ENCODE measurements around the gene SYNJ2.
A peak's percentile ranks its signal among the peaks of the same experiment; 100 is the strongest.

Gene SYNJ2

DNA sequence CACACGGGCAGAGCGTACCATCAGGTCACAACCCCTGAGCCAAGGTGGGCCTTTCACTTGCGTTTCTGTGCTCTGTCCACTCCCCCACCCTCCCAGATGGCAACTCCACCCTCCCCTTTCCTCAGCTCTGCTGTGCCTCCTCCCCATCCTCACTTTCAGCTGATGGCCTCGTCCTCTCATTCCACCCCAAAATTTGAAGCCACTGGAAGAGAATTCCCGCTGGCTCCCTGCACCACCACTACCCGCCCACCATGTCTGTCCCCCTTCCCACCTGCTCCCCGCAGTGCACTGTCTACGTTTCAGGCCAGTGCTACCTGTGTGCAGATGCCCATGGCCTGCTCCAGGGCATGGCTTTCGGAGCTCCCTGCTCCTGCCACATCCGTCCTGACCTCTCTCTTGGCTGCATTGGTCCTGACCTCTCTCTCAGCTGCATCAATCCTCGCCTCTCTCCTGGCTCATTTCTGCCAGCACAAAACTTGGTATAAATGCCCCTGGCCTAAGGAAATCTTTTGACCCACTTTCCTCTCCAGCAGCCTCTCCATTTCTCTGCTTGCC is 24.0 kb downstream of the SYNJ2 start:
- intact Hi-C loops (cut with DNase I) = no loop called here
- DNase-seq = peak in 1 of 42 donors; percentile 2

- intact Hi-C loops (cut with DNase I) = no loop called here
- DNase-seq = no peak
These were observed 24.7 kb downstream of the SYNJ2 start for GRCh38 chr6:158006331-158006730.

GRCh38 chr6:158006821-158007570 is 25.3 kb downstream of the SYNJ2 start:
- no peak for DNase-seq
- intact Hi-C loops (cut with DNase I) = no loop called here

DNA sequence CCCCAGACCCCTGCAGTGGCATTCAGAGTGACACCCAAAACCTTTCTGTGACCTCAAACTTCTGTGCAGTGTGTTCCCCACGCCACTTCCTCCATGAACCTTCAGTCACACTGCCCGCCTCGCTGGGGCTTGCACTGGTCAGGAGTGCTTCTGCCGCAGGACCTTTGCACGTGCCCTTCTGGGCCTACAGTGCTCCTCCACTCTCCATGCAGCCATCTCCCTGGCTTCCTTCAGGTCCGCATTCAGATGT is 27.1 kb downstream of the SYNJ2 start:
- intact Hi-C loops (cut with DNase I) = no loop called here
- no peak for DNase-seq

GRCh38 chr6:158009114-158009891 is 27.6 kb downstream of the SYNJ2 start:
- intact Hi-C loops (cut with DNase I) = no loop called here
- DNase-seq = peak; percentile 69 to 96 (median 87)

GRCh38 chr6:158009935-158010585 is 28.4 kb downstream of the SYNJ2 start:
- peak in 2 of 42 donors; percentile 12 to 23 for DNase-seq
- intact Hi-C loops (cut with DNase I) = no loop called here

DNA sequence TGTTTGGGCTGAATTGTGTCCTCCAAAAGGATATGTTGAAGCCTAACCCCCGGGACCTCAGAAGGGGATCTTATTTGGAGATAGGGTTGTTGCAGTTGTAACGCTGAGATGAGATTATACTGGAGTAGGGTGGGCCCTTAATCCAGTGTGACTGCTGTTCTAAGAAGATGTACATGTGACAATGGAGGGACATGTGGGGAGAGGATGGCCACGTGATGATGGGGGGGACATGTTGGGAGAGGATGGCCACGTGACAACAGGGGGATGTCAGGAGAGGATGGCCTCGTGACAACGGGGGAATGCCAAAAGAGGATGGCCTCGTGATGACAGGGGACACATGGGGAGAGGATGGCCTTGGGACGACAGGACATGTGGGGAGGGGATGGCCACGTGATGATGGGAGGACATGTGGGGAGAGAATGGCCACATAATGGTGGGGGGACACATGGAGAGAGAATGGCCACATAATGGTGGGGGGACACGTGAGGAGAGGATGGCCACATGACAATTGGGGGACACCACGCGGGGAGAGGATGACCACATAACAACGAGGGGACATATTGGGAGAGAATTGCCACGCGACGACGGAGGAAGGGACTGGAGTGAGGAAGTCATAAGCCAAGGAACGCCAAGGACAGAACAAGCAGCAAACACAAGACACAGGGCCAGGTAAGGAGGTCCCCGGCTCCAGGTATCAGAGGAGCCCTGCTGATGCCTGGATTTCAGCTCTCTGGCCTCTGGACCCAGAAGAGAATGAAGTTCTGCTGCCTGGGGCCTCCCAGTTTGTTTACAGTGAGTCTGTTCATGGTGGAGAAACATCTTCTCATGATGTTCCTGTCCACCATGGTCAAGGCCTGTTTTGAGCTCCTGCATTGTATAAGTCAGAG is 29.2 kb downstream of the SYNJ2 start:
- peak in 21 of 42 donors; percentile 22 to 91 (median 60) for DNase-seq
- intact Hi-C loops (cut with DNase I) = no loop called here

DNA sequence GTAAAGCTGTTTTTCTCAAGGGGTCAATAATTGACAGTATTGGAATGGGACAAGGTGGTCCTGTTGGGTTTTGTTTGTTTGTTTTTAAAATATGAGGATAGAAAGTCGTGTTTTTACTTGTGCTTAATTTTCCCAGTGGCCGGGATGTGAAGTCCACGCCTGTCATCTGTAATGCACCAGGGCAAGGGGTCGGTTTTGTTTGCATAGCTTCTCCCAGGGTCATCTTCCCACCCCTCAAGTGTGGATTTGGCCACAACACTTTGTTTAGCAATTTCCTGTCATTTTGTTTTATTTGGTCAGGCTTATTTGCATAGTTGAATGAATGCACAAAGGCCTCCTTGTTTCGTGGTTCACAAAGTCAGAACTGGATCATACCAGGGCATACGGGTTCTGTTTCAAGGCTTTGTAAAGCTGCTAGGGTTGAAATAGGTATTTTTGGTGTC is 29.8 kb downstream of the SYNJ2 start:
- intact Hi-C loops (cut with DNase I) = no loop called here
- DNase-seq = peak in 19 of 42 donors; percentile 15 to 83 (median 65)

- intact Hi-C loops (cut with DNase I) = no loop called here
- DNase-seq = peak in 4 of 42 donors; percentile 7 to 36 (median 18)
These were observed 30.4 kb downstream of the SYNJ2 start for GRCh38 chr6:158011980-158012566.

- intact Hi-C loops (cut with DNase I) = no loop called here
- no peak for DNase-seq
These were observed 32.3 kb downstream of the SYNJ2 start for GRCh38 chr6:158013904-158014504.

- intact Hi-C loops (cut with DNase I) = no loop called here
- peak in 3 of 42 donors; percentile 7 to 36 (median 14) for DNase-seq
These were observed 33.0 kb downstream of the SYNJ2 start for GRCh38 chr6:158014505-158015187.

DNA sequence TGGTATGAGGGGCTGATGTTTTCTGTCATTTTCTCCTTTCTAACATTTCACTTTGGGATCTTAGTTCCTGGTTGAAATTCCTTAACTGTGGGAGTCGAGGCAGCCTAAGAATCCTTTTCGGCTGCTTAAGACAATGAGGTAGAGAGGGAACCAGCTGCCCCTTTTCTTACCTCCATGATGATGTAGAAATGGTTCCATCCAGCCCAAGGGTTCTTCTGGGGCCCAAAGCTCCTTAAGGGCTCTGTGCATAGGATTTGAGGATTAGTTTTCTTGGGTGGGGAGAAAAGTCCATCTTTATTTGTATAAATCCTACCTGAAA is 33.5 kb downstream of the SYNJ2 start:
- intact Hi-C loops (cut with DNase I) = no loop called here
- peak in 1 of 42 donors; percentile 16 for DNase-seq

DNA sequence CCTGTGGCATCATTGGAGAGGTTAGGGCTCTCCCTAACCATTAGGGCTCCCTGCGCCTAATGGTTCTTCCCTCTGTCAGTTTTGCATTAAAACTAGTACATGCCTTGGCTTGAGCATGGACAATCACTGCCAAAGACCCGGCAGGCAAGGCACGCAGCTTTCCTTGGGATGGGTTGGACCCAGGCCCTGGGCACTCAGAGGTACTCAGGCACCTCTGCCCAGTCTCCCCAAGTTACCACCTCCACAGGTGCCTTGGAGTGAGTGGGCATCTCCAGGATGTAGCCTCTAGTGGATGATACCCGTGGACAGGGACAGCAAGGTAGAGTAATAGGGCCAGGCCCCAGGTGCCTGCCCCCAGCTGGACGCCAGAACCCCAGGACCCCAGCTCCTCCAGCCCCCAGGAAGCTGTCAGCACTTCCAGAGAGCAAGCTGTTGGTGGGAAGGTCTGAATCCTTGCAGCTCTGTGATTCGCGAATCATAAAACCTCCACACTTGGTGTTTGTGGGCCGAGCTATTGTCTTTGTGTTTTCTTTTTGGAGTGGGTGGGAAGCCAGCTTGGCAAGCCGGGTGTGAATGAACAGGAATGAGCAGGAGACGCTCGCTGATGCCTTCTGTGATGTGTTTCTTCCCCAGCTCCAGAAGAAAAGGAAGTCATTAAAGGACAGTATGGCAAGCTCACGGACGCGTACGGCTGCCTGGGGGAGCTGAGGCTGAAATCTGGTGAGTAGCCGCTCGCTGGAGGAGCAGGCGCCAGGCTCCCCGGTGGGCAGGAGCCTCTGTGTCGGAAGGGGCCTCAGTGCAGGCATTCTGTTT is 35.1 kb downstream of the SYNJ2 start:
- peak in 4 of 42 donors; percentile 10 to 35 (median 20) for DNase-seq
- intact Hi-C loops (cut with DNase I) = no loop called here

DNA sequence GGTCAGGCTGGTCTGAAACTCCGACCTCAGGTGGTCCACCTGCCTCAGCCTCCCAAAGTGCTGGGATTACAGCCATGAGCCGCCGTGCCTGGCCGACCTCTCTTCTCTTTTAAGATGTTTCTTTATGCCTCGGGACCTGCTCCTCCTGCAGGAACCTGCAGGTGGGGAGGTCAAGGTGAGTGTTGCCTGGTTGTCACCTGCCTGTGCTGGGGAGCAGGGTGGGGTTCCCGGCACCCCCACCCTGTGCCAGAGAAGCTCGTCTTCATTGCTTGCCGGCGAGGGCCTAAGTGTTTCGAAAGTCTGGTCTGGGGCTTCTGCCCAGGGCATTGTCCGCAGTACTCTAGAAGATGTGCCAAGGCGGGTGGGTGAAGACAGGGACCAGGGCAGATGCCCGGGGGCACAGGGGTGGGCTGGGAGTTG is 36.0 kb downstream of the SYNJ2 start:
- intact Hi-C loops (cut with DNase I) = no loop called here
- DNase-seq = peak in 1 of 42 donors; percentile 2

GRCh38 chr6:158018041-158018771 is 36.5 kb downstream of the SYNJ2 start:
- DNase-seq = peak in 1 of 42 donors; percentile 10

DNA sequence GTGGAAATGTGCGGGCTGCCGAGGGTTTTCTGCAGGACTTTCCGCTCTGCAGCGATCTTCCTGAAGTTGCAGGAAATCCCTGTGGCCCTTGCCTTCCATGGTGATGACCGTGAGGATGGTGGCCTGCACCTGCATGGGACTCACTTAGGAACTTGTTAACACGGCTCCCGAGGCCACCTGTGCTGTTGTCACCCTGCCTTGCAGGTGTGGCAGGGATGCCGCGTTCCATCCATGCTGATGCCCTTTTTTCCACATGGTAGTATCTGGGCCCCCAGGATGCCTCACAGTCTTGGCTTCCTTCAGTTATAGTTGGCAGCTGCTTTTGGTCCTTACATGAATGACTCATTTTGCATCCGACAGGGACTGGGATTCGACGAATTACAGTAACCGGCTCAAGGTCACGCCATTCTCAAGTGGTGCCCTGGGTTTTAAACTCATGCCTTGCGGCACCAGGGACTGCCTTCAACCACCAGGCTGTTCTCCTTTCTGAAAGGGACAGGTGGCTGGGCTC is 37.2 kb downstream of the SYNJ2 start:
- DNase-seq = no peak
- intact Hi-C loops (cut with DNase I) = no loop called here

More at GRCh38 chr6:158018041-158018771, 36.5 kb downstream of the SYNJ2 start:
- intact Hi-C loops (cut with DNase I) = no loop called here

Data from head of caudate nucleus (tissue), 42 donors.